ENCODE results near the gene C3orf20. TPM values are rescaled to one million over a fixed set of nuclear protein-coding genes. Genes with fewer than 3 reads are reported as not detected.

Gene C3orf20
- total RNA-seq, 4 donors from 2014 or later: not detected

DNA sequence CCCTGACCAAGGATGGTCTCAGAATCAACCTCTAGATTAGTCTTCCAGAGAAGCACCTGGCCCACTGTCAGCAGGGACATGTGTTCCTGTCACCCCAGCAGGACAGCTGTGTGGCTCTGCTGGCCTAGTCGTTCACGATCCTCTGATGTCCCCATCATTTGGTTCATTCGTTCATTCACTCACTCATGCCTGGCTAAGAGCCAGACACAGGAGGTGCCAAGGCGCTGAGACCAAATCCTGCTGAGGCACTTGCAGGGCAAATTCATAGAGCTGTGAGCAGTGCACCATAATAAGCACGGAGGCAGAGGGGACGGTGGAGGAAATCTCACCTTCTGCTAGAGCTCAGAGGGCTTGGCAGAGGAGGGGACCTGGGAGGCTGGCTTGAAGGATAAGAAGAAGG is 93.9 kb downstream of the C3orf20 start:
- no peak overlapping the region for H3K27ac ChIP-seq
- TF ChIP-seq POLR2A (IDR thresholded peaks at IDR 0.05): no peak
- TF ChIP-seq, protein P1, sequence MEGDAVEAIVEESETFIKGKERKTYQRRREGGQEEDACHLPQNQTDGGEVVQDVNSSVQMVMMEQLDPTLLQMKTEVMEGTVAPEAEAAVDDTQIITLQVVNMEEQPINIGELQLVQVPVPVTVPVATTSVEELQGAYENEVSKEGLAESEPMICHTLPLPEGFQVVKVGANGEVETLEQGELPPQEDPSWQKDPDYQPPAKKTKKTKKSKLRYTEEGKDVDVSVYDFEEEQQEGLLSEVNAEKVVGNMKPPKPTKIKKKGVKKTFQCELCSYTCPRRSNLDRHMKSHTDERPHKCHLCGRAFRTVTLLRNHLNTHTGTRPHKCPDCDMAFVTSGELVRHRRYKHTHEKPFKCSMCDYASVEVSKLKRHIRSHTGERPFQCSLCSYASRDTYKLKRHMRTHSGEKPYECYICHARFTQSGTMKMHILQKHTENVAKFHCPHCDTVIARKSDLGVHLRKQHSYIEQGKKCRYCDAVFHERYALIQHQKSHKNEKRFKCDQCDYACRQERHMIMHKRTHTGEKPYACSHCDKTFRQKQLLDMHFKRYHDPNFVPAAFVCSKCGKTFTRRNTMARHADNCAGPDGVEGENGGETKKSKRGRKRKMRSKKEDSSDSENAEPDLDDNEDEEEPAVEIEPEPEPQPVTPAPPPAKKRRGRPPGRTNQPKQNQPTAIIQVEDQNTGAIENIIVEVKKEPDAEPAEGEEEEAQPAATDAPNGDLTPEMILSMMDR (IDR thresholded peaks at IDR 0.05): no peak
- intact Hi-C loops (cut with DNase I): no loop called here
- no peaks in the 10 kb centered on the region for H3K4me1 ChIP-seq
- no peaks in the 10 kb centered on the region for H3K27me3 ChIP-seq
- H3K9me3 ChIP-seq: no peaks in the 10 kb centered on the region
- H3K36me3 ChIP-seq: no peaks in the 10 kb centered on the region
- no peak for DNase-seq
- H3K4me3 ChIP-seq: no peak overlapping the region
- WGBS, 2 donors: 64 to 92% methylated on average over 5 to 6 of the region's 6 CpGs

DNA sequence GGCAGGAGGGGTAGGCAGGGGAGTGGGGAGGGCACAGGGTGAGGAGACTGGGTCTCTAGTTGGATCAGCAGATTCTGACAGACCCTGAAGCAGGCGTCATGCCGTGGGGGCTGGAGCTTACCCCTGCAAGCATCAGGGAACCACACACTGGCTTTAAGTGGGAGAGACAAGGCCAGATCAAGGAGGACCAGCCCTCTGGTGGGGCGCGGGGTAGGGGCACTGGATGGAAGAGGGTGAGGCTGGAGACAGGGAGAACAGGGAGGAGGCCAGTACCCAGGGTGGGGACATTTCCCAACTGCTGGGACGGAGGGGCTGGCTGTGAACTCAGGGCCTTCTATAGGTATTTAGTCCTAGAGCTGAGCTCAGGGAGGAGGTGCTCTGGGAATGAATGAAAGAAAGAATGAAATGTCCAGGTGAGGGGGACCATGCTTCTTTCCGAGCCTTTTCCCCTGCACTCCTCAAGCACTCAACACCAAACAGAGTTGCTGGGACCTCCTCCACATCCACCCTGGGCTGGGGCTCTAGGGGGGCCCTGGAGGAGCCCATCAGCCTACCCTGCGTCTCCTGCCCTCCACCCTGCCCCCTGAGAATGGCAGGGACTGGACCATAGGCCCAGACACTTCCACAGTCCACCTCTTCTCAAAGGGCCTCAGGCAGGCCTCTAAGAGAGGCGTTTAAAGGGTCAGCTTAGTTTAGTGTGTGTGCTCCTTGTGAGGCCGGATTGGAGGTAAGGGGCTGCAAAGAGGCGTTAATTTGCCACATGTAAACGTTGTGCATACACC is 94.8 kb downstream of the C3orf20 start:
- intact Hi-C loops (cut with DNase I): no loop called here
- no peak for DNase-seq
- Histone ChIP-seq H3K36me3 (no peaks in the 10 kb centered on the region), H3K27me3 (no peaks in the 10 kb centered on the region), H3K4me1 (no peaks in the 10 kb centered on the region), H3K27ac (no peak overlapping the region), H3K9me3 (no peaks in the 10 kb centered on the region), H3K4me3 (no peak overlapping the region)
- TF ChIP-seq, protein P1 (IDR thresholded peaks at IDR 0.05): no peak
- no peak for TF ChIP-seq POLR2A (IDR thresholded peaks at IDR 0.05)
- WGBS, 2 donors: 73 to 88% methylated on average over 5 to 10 of the region's 11 CpGs

DNA sequence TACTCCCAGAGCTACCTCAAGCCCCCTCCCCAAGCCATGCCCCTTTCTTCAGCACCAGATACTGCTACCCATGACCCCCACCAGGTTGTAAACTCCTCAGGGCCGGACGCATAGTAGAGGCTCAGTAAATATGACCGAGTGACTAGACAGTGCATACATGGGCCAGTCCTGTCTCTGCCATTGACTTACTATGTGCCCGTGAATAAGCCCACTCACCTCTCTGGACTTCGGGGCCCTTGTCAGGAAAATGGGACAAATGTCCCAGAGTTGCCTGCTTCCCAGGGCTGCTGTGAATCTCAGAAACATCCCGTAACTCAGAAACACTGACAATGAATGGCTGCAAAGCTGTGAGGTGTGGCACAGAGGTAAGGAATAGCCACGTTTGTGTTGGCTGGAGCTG is 95.7 kb downstream of the C3orf20 start:
- H3K27ac ChIP-seq: no peak overlapping the region
- intact Hi-C loops (cut with DNase I): no loop called here

DNA sequence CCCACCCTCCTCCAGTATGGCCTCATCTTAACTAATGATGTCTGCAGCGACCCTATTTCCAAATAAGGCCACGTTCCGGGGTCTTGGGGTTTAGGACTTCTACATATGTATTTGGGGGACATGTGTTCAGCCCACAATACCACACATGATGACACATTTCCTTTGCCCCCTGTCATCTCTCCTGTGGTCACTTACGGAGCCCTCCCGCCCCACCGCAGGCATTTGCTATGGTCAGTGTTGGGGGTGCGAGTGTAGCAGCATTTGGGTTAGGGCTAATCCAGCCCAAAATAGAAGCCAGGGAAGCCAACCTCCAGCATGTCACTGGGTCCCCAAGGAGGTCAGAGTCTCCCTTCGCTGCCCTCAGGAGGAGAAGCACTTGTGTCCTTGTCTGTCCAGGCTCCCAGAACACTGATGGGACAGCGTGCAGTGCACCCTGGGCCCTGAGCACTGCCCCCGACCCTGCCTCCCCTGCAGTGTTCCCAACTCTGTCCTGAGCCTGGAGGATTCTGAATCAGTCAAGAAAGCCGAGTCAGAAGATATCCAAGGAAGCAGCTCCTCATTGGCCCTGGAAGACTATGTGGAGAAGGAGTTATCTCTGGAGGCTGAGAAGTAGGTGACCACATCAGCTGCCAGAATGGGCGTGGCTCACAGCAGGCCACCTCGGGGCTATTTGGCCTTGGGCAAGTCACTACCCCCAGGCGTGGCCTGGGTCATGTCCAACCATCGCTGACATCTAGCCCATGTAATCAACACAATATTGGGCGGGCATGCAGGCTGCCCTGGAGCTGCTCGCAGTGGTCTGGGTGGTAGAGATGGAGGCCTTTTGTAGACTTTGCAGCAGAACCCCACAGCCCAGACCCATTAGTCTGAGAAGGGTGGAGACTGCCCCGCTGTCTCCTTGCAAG is 96.9 kb downstream of the C3orf20 start:
- intact Hi-C loops (cut with DNase I): no loop called here

More for the DNA sequence above, 95.7 kb downstream of the C3orf20 start:
- no peak for DNase-seq
- no peaks in the 10 kb centered on the region for H3K4me1 ChIP-seq
- H3K36me3 ChIP-seq: no peaks in the 10 kb centered on the region
- 69 to 90% methylated on average over 5 to 6 of the region's 7 CpGs for WGBS, 2 donors
- H3K9me3 ChIP-seq: no peaks in the 10 kb centered on the region
- TF ChIP-seq, protein P1 (IDR thresholded peaks at IDR 0.05): no peak
- no peak for TF ChIP-seq POLR2A (IDR thresholded peaks at IDR 0.05)
- no peak overlapping the region for H3K4me3 ChIP-seq
- H3K27me3 ChIP-seq: no peaks in the 10 kb centered on the region

More for the DNA sequence above, 96.9 kb downstream of the C3orf20 start:
- no peaks in the 10 kb centered on the region for H3K36me3 ChIP-seq
- no peak for DNase-seq
- H3K4me3 ChIP-seq: no peak overlapping the region
- WGBS, 2 donors: 71 to 87% methylated on average over 4 to 9 of the region's 18 CpGs
- H3K9me3 ChIP-seq: no peaks in the 10 kb centered on the region
- TF ChIP-seq POLR2A (IDR thresholded peaks at IDR 0.05): no peak
- TF ChIP-seq, protein P1 (IDR thresholded peaks at IDR 0.05): no peak
- H3K4me1 ChIP-seq: no peaks in the 10 kb centered on the region
- H3K27ac ChIP-seq: no peak overlapping the region
- H3K27me3 ChIP-seq: no peaks in the 10 kb centered on the region

Data from esophagus squamous epithelium (tissue), 5 donors.